Neural cell (in vitro differentiated cells): ENCODE data around the gene RMI1.

Experiments used
- CTCF ChIP-seq: fragments of 450-650 bp; IDR thresholded peaks from 2 replicates; pipeline ENCODE4 v1.5.1; 2014; ENCODE audit warnings: antibody characterized with exemption, mild to moderate bottlenecking, moderate library complexity; ENCODE audit not compliant: poor library complexity, severe bottlenecking
- EP300 ChIP-seq: fragments of 450-650 bp; conservative IDR thresholded peaks from 2 replicates; pipeline ENCODE4 v1.6.1; 2014; ENCODE audit warnings: antibody characterized with exemption, mild to moderate bottlenecking, moderate library complexity; ENCODE audit not compliant: poor library complexity, severe bottlenecking
- EZH2 ChIP-seq: fragments of 200-600, 300-800 bp; shearing (Covaris generic), sonication (generic); IDR thresholded peaks from 2 replicates; pipeline ENCODE4 v1.6.1; 2014; ENCODE audit warnings: antibody characterized with exemption, low read length, borderline replicate concordance, mild to moderate bottlenecking; ENCODE audit not compliant: insufficient read depth, poor library complexity, severe bottlenecking
- MXI1 ChIP-seq: fragments of 450-650 bp; conservative IDR thresholded peaks from 2 replicates; pipeline ENCODE4 v1.6.1; 2014; ENCODE audit warnings: antibody characterized with exemption, mild to moderate bottlenecking; ENCODE audit not compliant: poor library complexity, severe bottlenecking
- POLR2AphosphoS5 ChIP-seq: IDR thresholded peaks from 2 replicates; pipeline ENCODE4 v1.6.1; 2012
- RAD21 ChIP-seq: fragments of 450-650 bp; conservative IDR thresholded peaks from 2 replicates; pipeline ENCODE4 v1.6.1; 2014; ENCODE audit warnings: antibody characterized with exemption, mild to moderate bottlenecking, moderate library complexity
- REST ChIP-seq: IDR thresholded peaks from 2 replicates; pipeline ENCODE4 v1.6.1; 2012; ENCODE audit warnings: borderline replicate concordance
- SMC3 ChIP-seq: fragments of 450-650 bp; conservative IDR thresholded peaks from 2 replicates; pipeline ENCODE4 v1.6.1; 2014; ENCODE audit warnings: antibody characterized with exemption, mild to moderate bottlenecking, moderate library complexity; ENCODE audit not compliant: poor library complexity
- TAF1 ChIP-seq: IDR thresholded peaks from 2 replicates; pipeline ENCODE4 v1.6.1; 2012; ENCODE audit warnings: low read depth

- no peak for TF ChIP-seq EZH2
- TF ChIP-seq CTCF: no peak
- TF ChIP-seq POLR2AphosphoS5: no peak
- no peak for TF ChIP-seq EP300
- no peak for TF ChIP-seq SMC3
- TF ChIP-seq REST: no peak
- no peak for TF ChIP-seq TAF1
- TF ChIP-seq RAD21: no peak
- no peak for TF ChIP-seq MXI1
Measured at GRCh38 chr9:84000186-84000585, 19.6 kb downstream of the RMI1 start.
